Kidney (tissue), 14 donors: ENCODE measurements around the gene ZNF547. TPM values are rescaled to one million over a fixed set of nuclear protein-coding genes. Genes with fewer than 3 reads are reported as not detected.
A peak's percentile ranks its signal among the peaks of the same experiment; 100 is the strongest.

ENCODE experiments used
- DNase-seq, 5 donors: peaks; one replicate each; pipeline ENCODE4 v3.0.0-alpha.2; 2013 to 2020
- FAIRE-seq: peaks from 2 replicates; lab custom pipeline; 2012; peaks lifted over from hg19 to GRCh38; lab: Jason Lieb, UNC
- H3K27ac ChIP-seq, 2 donors: one replicate each; pipeline ENCODE4 v1.7.0; 2013; ENCODE audit warnings: low read depth in 2 of 2, low read length in 2 of 2, inconsistent platforms in 1 of 2
- H3K27me3 ChIP-seq: one replicate; pipeline ENCODE4 v1.7.1; 2013; ENCODE audit warnings: low read length, inconsistent platforms; ENCODE audit not compliant: control insufficient read depth, insufficient read depth
- H3K36me3 ChIP-seq, 3 donors: one replicate each; pipeline versions ENCODE4 v1.7.0 to v1.7.1; 2013; ENCODE audit warnings: low read length in 3 of 3, control low read depth in 1 of 3, inconsistent platforms in 1 of 3; ENCODE audit not compliant: insufficient read depth in 3 of 3, control insufficient read depth in 2 of 3
- H3K4me1 ChIP-seq, 3 donors: one replicate each; pipeline versions ENCODE4 v1.7.0 to v1.7.1; 2013; ENCODE audit warnings: low read length in 3 of 3, inconsistent platforms in 1 of 3, low read depth in 1 of 3; ENCODE audit not compliant: control insufficient read depth in 2 of 3, insufficient read depth in 2 of 3
- H3K4me3 ChIP-seq, 3 donors: one replicate each; pipeline versions ENCODE4 v1.7.0 to v1.8.1; 2013; ENCODE audit warnings: low read length in 3 of 3, control low read depth in 1 of 3, inconsistent platforms in 1 of 3
- H3K9ac ChIP-seq, 3 donors: one replicate each; pipeline versions ENCODE4 v1.7.0 to v1.7.1; 2013; ENCODE audit warnings: low read length in 3 of 3, control low read depth in 1 of 3, inconsistent platforms in 1 of 3
- H3K9me3 ChIP-seq, 3 donors: one replicate each; pipeline versions ENCODE4 v1.7.0 to v1.7.1; 2013; ENCODE audit warnings: low read length in 3 of 3, control low read depth in 1 of 3, inconsistent platforms in 1 of 3; ENCODE audit not compliant: control insufficient read depth in 2 of 3, insufficient read depth in 1 of 3
- intact Hi-C: fragments of 100-400 bp; cut with DNase I; formaldehyde crosslinking; loops from one replicate; pipeline ENCODE4 v1.11.1; 2022
- polyA plus RNA-seq: library from polyadenylated mRNA; stranded (reverse); fragments of 350-450 nt; fragmentation: Illumina TruSeq; extraction: RNeasy Lipid Tissue Mini Kit (QIAGEN cat#74804); gene quantifications from one replicate; pipeline ENCODE4 v1.2.3, GENCODE V29; 2014; ENCODE audit warnings: low read depth, low replicate concordance; ENCODE audit not compliant: insufficient read depth
- total RNA-seq: library from RNA; stranded (reverse); fragmentation: NEBNext Ultra II Directional; extraction: Animal tissue kit (Norgen Biotek cat#: 25700); gene quantifications from one replicate; pipeline ENCODE4 v1.2.1, GENCODE V29; 2021
- TF ChIP-seq, protein P1 (sequence below): IDR thresholded peaks from 3 replicates; pipeline ENCODE4 v1.5.1; 2012; ENCODE audit warnings: mild to moderate bottlenecking, moderate library complexity, borderline replicate concordance; ENCODE audit not compliant: insufficient read depth; ENCODE audit errors: extremely low read depth
- donor health status: control.
- donor health status: control.
- donor health status: control.
- donor health status: control.
- donor health status: control.
- donor health status: DM: yes; HTN: yes; CAD: no.
- donor health status: Normal renal cell carcinoma (clear cell type).

The ZNF547 gene
- total and polyA plus RNA-seq, 2 donors from 2014 or later = 1.3 to 4.1 TPM

DNA sequence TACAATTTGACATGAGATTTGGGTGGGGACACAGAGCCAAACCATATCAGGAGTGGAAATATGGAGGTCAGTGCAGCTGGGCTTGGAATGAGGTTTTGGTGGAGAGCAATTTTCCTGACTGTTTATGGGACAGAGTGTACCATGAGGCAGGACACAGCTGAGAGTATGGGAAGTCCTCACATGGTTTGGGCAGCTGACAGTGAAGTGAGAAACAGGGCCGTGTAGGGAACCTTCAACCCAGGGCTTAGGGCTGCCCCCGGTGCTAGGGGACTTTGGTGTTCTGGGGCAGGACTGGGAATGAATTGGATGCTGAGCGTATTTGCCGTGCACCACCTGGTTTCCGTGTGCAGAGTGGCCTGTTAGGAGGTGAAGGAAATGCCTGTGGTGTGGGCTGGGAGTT, 32.4 kb downstream of the ZNF547 start:
- Histone ChIP-seq H3K27me3 (no peaks in the 10 kb centered on the region), H3K4me1 (peaks cover 0 to 3% (median 0%) of the 10 kb centered on the region in 3 donors), H3K36me3 (peaks cover 21 to 40% (median 30%) of the 10 kb centered on the region in 3 donors), H3K9me3 (peaks cover 0 to 21% (median 5%) of the 10 kb centered on the region in 3 donors), H3K9ac (no peak overlapping the region), H3K4me3 (no peak overlapping the region), H3K27ac (no peak overlapping the region)
- TF ChIP-seq, protein P1, sequence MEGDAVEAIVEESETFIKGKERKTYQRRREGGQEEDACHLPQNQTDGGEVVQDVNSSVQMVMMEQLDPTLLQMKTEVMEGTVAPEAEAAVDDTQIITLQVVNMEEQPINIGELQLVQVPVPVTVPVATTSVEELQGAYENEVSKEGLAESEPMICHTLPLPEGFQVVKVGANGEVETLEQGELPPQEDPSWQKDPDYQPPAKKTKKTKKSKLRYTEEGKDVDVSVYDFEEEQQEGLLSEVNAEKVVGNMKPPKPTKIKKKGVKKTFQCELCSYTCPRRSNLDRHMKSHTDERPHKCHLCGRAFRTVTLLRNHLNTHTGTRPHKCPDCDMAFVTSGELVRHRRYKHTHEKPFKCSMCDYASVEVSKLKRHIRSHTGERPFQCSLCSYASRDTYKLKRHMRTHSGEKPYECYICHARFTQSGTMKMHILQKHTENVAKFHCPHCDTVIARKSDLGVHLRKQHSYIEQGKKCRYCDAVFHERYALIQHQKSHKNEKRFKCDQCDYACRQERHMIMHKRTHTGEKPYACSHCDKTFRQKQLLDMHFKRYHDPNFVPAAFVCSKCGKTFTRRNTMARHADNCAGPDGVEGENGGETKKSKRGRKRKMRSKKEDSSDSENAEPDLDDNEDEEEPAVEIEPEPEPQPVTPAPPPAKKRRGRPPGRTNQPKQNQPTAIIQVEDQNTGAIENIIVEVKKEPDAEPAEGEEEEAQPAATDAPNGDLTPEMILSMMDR = no peak
- intact Hi-C loops = no loop called here
- FAIRE-seq (no peak), DNase-seq (no peak)

DNA sequence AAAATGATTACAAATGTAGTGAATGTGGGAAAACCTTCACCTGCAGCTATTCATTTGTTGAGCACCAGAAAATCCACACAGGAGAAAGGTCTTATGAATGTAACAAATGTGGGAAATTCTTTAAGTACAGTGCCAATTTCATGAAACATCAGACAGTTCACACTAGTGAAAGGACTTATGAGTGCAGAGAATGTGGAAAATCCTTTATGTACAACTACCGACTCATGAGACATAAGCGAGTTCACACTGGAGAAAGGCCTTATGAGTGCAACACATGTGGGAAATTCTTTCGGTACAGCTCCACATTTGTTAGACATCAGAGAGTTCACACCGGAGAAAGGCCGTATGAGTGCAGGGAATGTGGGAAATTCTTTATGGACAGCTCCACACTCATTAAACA, 35.5 kb downstream of the ZNF547 start:
- TF ChIP-seq, protein P1 = no peak
- DNase-seq = no peak
- FAIRE-seq = no peak
- peaks cover 23 to 39% (median 27%) of the 10 kb centered on the region in 3 donors for H3K36me3 ChIP-seq
- no peaks in the 10 kb centered on the region for H3K27me3 ChIP-seq
- intact Hi-C loops = no loop called here
- H3K4me3 ChIP-seq = no peak overlapping the region
- no peak overlapping the region for H3K9ac ChIP-seq
- H3K9me3 ChIP-seq = peaks cover 0 to 24% (median 5%) of the 10 kb centered on the region in 3 donors
- no peak overlapping the region for H3K27ac ChIP-seq
- no peaks in the 10 kb centered on the region for H3K4me1 ChIP-seq

DNA sequence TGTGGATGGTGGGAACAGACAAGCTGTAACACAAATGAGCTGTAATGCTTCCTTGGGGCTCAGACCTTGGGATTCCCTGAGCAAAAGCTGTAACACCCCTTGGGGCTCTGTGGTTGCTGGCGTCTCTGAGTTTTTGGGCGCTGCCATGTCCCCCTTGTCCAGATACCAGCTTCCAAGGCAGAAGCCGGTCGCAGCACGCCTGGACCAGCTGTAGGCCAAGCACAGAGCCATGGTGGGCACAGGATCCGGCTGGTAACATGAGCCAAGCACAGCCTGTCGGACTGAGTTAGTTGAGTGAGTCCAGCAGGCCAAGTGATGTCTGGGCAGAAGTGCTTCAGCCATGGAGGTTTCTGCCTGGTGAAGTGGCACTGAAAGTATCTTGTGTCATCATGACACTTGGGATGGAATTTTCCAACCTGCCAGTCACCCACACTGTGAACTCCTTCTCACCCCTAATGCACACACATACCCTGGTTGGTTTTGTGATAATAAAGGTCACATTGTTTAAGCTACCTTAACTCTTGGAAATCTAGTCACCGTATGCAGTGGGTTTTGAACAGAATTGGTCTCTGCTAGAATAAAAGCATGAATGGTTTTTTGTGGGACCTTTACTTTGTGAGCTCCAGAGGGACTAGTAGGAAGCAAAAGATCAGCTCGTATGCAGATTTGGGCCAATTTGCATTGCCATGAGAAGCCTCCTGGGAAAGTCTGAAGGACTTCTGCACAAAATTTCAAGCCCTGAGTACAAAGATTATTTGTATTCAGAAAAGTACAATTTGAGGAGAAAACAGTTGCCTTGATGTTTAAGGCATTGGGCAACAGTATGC, 40.6 kb downstream of the ZNF547 start:
- H3K27ac ChIP-seq = no peak overlapping the region
- H3K9ac ChIP-seq = no peak overlapping the region
- peaks cover 8 to 10% (median 9%) of the 10 kb centered on the region in 3 donors for H3K36me3 ChIP-seq
- intact Hi-C loops = no loop called here
- H3K4me1 ChIP-seq = peaks cover 0 to 4% (median 0%) of the 10 kb centered on the region in 3 donors
- peaks cover 0 to 9% (median 0%) of the 10 kb centered on the region in 3 donors for H3K9me3 ChIP-seq
- FAIRE-seq = no peak
- H3K27me3 ChIP-seq = no peaks in the 10 kb centered on the region
- no peak for DNase-seq
- TF ChIP-seq, protein P1 = no peak
- H3K4me3 ChIP-seq = peak overlapping the region in 1 of 3 donors; percentile 17
